ENCODE data around the gene TMED9.

GRCh38 chr5:177599731-177600507 is 7.9 kb downstream of the TMED9 start, which contains the start of gene B4GALT7:
- TF ChIP-seq CTCF (IDR thresholded peaks at IDR 0.05), result peak in 2 of 4 experiments; percentile 24 to 34
- peak; percentile 78 to 94 for TF ChIP-seq POLR2A (IDR thresholded peaks at IDR 0.05)
